ENCODE results near the gene ZNF570. TPM values are rescaled to one million over a fixed set of nuclear protein-coding genes. Genes with fewer than 3 reads are reported as not detected.

Gene ZNF570
- total and polyA plus RNA-seq, 2 of the 13 experiments (the other 11 are each of a cell fraction or from before 2014, with no cell fraction given), result 1.0 to 4.4 TPM

DNA sequence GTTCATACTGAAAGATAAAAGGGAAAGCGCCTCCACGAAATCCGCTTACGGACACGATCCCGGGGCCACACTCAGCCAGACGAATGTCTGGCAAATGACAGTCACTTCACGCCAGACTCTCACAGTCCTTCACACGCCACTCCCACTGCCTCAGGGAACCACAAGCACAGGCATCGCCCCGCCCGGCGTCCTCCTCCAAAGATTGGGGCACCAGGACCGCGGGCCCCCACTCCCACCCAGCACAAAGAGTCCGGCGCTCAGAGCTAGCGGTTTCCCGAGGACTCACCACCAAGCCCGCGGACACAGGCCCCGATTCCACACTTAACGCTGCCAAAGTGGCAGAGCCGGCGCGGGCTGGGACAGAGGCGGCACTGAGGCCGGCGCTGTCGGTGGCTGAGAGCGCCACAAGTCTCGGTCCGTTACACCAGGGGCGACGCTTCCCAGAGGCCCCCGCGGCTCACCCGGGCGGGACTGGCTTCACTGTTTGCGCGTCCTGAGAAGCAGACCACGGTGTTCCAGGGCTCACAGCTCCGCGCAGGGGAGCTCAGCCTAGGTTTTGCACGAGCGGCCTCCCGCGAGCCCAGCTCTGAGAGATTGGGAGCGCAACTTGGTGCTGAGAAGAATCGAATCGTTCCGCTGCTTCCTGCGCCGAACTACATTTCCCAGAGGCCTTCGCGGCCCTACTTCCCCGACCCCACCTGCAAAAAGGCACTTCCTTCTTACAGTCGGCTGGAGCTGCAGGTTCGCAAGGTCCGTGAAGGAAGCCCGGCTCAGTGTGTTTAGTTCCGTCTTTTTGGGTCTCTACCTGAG is 2.2 kb upstream of the ZNF570 start, which contains the start of gene ZNF569 (continued):
- TF ChIP-seq ZNF674 (CRISPR knock-in tag; IDR thresholded peaks at IDR 0.05; ENCODE audit: low read depth) (no peak), ZMYM3 (CRISPR knock-in tag; IDR thresholded peaks at IDR 0.05) (peak; percentile 67; the same call in 1 of the 2 replicates), MZF1 (CRISPR knock-in tag; IDR thresholded peaks at IDR 0.05; ENCODE audit: borderline replicate concordance) (no peak), KDM1A (CRISPR knock-in tag; IDR thresholded peaks at IDR 0.05) (no peak), ZNF792 (CRISPR knock-in tag; IDR thresholded peaks at IDR 0.05) (peak; percentile 54; the same call in 1 of the 2 replicates), NR1H2 (CRISPR knock-in tag; IDR thresholded peaks at IDR 0.05; ENCODE audit: borderline replicate concordance, low read depth) (no peak), ATAD3A (CRISPR knock-in tag; IDR thresholded peaks at IDR 0.05) (0 out of 2 replicates have a peak, but pooled peaks have one; percentile 14), ZBTB7A (CRISPR knock-in tag; IDR thresholded peaks at IDR 0.05) (0 out of 2 replicates have a peak, but pooled peaks have one; percentile 54)
- TF ChIP-seq, protein P1, sequence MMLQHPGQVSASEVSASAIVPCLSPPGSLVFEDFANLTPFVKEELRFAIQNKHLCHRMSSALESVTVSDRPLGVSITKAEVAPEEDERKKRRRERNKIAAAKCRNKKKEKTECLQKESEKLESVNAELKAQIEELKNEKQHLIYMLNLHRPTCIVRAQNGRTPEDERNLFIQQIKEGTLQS (CRISPR knock-in tag; IDR thresholded peaks at IDR 0.05), result no peak; the same call in 1 of the 2 replicates
- TF ChIP-seq, protein P2, sequence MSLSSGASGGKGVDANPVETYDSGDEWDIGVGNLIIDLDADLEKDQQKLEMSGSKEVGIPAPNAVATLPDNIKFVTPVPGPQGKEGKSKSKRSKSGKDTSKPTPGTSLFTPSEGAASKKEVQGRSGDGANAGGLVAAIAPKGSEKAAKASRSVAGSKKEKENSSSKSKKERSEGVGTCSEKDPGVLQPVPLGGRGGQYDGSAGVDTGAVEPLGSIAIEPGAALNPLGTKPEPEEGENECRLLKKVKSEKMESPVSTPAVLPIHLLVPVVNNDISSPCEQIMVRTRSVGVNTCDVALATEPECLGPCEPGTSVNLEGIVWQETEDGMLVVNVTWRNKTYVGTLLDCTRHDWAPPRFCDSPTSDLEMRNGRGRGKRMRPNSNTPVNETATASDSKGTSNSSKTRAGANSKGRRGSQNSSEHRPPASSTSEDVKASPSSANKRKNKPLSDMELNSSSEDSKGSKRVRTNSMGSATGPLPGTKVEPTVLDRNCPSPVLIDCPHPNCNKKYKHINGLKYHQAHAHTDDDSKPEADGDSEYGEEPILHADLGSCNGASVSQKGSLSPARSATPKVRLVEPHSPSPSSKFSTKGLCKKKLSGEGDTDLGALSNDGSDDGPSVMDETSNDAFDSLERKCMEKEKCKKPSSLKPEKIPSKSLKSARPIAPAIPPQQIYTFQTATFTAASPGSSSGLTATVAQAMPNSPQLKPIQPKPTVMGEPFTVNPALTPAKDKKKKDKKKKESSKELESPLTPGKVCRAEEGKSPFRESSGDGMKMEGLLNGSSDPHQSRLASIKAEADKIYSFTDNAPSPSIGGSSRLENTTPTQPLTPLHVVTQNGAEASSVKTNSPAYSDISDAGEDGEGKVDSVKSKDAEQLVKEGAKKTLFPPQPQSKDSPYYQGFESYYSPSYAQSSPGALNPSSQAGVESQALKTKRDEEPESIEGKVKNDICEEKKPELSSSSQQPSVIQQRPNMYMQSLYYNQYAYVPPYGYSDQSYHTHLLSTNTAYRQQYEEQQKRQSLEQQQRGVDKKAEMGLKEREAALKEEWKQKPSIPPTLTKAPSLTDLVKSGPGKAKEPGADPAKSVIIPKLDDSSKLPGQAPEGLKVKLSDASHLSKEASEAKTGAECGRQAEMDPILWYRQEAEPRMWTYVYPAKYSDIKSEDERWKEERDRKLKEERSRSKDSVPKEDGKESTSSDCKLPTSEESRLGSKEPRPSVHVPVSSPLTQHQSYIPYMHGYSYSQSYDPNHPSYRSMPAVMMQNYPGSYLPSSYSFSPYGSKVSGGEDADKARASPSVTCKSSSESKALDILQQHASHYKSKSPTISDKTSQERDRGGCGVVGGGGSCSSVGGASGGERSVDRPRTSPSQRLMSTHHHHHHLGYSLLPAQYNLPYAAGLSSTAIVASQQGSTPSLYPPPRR (CRISPR knock-in tag; IDR thresholded peaks at IDR 0.05; ENCODE audit: borderline replicate concordance), result no peak
- TF ChIP-seq, protein P3, sequence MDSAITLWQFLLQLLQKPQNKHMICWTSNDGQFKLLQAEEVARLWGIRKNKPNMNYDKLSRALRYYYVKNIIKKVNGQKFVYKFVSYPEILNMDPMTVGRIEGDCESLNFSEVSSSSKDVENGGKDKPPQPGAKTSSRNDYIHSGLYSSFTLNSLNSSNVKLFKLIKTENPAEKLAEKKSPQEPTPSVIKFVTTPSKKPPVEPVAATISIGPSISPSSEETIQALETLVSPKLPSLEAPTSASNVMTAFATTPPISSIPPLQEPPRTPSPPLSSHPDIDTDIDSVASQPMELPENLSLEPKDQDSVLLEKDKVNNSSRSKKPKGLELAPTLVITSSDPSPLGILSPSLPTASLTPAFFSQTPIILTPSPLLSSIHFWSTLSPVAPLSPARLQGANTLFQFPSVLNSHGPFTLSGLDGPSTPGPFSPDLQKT (CRISPR knock-in tag; IDR thresholded peaks at IDR 0.05; ENCODE audit: borderline replicate concordance), result no peak
- TF ChIP-seq, protein P4, sequence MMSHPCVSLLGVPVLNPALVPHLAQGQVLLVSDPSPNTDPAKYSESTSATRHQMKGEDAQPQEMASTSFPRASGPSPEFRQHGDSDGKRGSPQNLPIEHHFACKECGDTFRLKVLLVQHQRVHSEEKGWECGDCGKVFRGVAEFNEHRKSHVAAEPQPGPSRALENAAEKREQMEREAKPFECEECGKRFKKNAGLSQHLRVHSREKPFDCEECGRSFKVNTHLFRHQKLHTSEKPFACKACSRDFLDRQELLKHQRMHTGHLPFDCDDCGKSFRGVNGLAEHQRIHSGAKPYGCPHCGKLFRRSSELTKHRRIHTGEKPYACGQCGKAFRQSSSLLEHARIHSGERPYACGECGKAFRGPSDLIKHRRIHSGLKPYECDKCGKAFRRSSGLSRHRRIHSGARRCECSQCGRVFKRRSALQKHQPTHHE (CRISPR knock-in tag; IDR thresholded peaks at IDR 0.05; ENCODE audit: borderline replicate concordance), result no peak; the same call in 1 of the 2 replicates
- TF ChIP-seq, protein P5, sequence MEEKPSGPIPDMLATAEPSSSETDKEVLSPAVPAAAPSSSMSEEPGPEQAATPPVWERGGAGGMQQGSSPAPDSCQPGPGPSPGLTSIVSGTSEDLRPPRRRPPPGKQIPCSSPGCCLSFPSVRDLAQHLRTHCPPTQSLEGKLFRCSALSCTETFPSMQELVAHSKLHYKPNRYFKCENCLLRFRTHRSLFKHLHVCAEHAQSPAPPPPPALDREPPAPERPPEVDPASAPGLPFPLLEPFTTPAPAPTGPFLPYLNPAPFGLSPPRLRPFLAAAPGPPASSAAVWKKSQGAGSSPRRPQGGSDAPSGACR (CRISPR knock-in tag; IDR thresholded peaks at IDR 0.05), result 0 out of 2 replicates have a peak, but pooled peaks have one; percentile 28
- TF ChIP-seq, protein P6, sequence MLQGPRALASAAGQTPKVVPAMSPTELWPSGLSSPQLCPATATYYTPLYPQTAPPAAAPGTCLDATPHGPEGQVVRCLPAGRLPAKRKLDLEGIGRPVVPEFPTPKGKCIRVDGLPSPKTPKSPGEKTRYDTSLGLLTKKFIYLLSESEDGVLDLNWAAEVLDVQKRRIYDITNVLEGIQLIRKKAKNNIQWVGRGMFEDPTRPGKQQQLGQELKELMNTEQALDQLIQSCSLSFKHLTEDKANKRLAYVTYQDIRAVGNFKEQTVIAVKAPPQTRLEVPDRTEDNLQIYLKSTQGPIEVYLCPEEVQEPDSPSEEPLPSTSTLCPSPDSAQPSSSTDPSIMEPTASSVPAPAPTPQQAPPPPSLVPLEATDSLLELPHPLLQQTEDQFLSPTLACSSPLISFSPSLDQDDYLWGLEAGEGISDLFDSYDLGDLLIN (CRISPR knock-in tag; IDR thresholded peaks at IDR 0.05; ENCODE audit: borderline replicate concordance), result no peak
- TF ChIP-seq, protein P7, sequence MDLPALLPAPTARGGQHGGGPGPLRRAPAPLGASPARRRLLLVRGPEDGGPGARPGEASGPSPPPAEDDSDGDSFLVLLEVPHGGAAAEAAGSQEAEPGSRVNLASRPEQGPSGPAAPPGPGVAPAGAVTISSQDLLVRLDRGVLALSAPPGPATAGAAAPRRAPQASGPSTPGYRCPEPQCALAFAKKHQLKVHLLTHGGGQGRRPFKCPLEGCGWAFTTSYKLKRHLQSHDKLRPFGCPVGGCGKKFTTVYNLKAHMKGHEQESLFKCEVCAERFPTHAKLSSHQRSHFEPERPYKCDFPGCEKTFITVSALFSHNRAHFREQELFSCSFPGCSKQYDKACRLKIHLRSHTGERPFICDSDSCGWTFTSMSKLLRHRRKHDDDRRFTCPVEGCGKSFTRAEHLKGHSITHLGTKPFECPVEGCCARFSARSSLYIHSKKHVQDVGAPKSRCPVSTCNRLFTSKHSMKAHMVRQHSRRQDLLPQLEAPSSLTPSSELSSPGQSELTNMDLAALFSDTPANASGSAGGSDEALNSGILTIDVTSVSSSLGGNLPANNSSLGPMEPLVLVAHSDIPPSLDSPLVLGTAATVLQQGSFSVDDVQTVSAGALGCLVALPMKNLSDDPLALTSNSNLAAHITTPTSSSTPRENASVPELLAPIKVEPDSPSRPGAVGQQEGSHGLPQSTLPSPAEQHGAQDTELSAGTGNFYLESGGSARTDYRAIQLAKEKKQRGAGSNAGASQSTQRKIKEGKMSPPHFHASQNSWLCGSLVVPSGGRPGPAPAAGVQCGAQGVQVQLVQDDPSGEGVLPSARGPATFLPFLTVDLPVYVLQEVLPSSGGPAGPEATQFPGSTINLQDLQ (CRISPR knock-in tag; IDR thresholded peaks at IDR 0.05), result peak; percentile 90; the same call in 1 of the 2 replicates
